BE2C (cell line): ENCODE results near the gene LDB2.

Experiments used
- DNase-seq: peaks from one replicate; pipeline ENCODE4 v3.0.0-alpha.2; 2020
- H3K27me3 ChIP-seq: fragments of 250-450 bp; sonication (Bioruptor Pico); 2 replicates; pipeline ENCODE4 v1.5.1; 2020; ENCODE audit warnings: mild to moderate bottlenecking
- H3K36me3 ChIP-seq: fragments of 250-450 bp; sonication (Bioruptor Pico); 2 replicates; pipeline ENCODE4 v1.5.1; 2020; ENCODE audit warnings: mild to moderate bottlenecking
- H3K4me1 ChIP-seq: fragments of 250-450 bp; sonication (Bioruptor Pico); 2 replicates; pipeline ENCODE4 v1.5.1; 2020
- H3K4me3 ChIP-seq: 2 replicates; pipeline ENCODE4 v1.5.1; 2011; ENCODE audit warnings: low read depth, low read length
- H3K9me3 ChIP-seq: fragments of 250-450 bp; sonication (Bioruptor Pico); 2 replicates; pipeline ENCODE4 v1.5.1; 2020
- CTCF ChIP-seq: IDR thresholded peaks from 2 replicates; pipeline ENCODE4 v1.5.1; 2012; ENCODE audit warnings: mild to moderate bottlenecking, low read depth, low read length

The LDB2 gene

GRCh38 chr4:16760617-16761363 is 137.7 kb downstream of the LDB2 start:
- Histone ChIP-seq H3K27me3 (no peaks in the 10 kb centered on the region), H3K4me1 (peaks cover 29% of the 10 kb centered on the region), H3K36me3 (peaks cover 3% of the 10 kb centered on the region; the same call in 1 of the 2 replicates), H3K9me3 (peaks cover 3% of the 10 kb centered on the region; the same call in 1 of the 2 replicates), H3K4me3 (no peak overlapping the region)
- TF ChIP-seq CTCF = no peak
- no peak for DNase-seq

GRCh38 chr4:16759931-16760582 is 138.4 kb downstream of the LDB2 start:
- peaks cover 29% of the 10 kb centered on the region for H3K4me1 ChIP-seq
- peaks cover 3% of the 10 kb centered on the region; the same call in 1 of the 2 replicates for H3K36me3 ChIP-seq
- no peak for DNase-seq
- no peak for TF ChIP-seq CTCF
- H3K4me3 ChIP-seq = no peak overlapping the region
- H3K9me3 ChIP-seq = peaks cover 3% of the 10 kb centered on the region; the same call in 1 of the 2 replicates
- H3K27me3 ChIP-seq = no peaks in the 10 kb centered on the region

GRCh38 chr4:16758816-16759215 is 139.6 kb downstream of the LDB2 start:
- Histone ChIP-seq H3K27me3 (no peaks in the 10 kb centered on the region), H3K9me3 (peaks cover 3% of the 10 kb centered on the region; the same call in 1 of the 2 replicates), H3K4me1 (peaks cover 29% of the 10 kb centered on the region), H3K4me3 (no peak overlapping the region), H3K36me3 (peaks cover 3% of the 10 kb centered on the region; the same call in 1 of the 2 replicates)
- no peak for TF ChIP-seq CTCF
- no peak for DNase-seq

- peaks cover 29% of the 10 kb centered on the region for H3K4me1 ChIP-seq
- no peak for TF ChIP-seq CTCF
- H3K9me3 ChIP-seq = peaks cover 3% of the 10 kb centered on the region; the same call in 1 of the 2 replicates
Measured at GRCh38 chr4:16758255-16758654, 140.2 kb downstream of the LDB2 start.

GRCh38 chr4:16757080-16757521 is 141.3 kb downstream of the LDB2 start:
- peak; percentile 29 for DNase-seq
- Histone ChIP-seq H3K27me3 (no peaks in the 10 kb centered on the region), H3K4me3 (peak overlapping the region; percentile 21; the same call in 1 of the 2 replicates), H3K9me3 (peaks cover 3% of the 10 kb centered on the region; the same call in 1 of the 2 replicates), H3K4me1 (peaks cover 32% of the 10 kb centered on the region), H3K36me3 (peaks cover 3% of the 10 kb centered on the region; the same call in 1 of the 2 replicates)
- TF ChIP-seq CTCF = no peak

More at GRCh38 chr4:16758255-16758654, 140.2 kb downstream of the LDB2 start:
- no peaks in the 10 kb centered on the region for H3K27me3 ChIP-seq
- H3K4me3 ChIP-seq = no peak overlapping the region
- DNase-seq = no peak
- H3K36me3 ChIP-seq = peaks cover 3% of the 10 kb centered on the region; the same call in 1 of the 2 replicates
